HG03025 (cell line): Measurements from ENCODE around the gene FBXL12.
"Not testable (repeated sequence)": the region's sequence is repeated elsewhere in the genome, so short reads cannot be mapped to it uniquely, and the experiment has no call there.

ENCODE experiments used
- ATAC-seq: cut with Tn5 transposase; IDR thresholded peaks from one replicate; pipeline ENCODE4 v1.9.1; 2021; ENCODE audit warnings: mild to moderate bottlenecking, moderate library complexity; ENCODE audit not compliant: unreplicated experiment, low FRiP score

The FBXL12 gene

GRCh38 chr19:9818734-9819595 lies at the start of gene FBXL12:
TSS of gene FBXL12 (minus strand) at chr19:9819079. CDS start at chr19:9818813, 266 bp downstream.
- ATAC-seq = peak; percentile 85

- no peak for ATAC-seq
Observed at GRCh38 chr19:9865732-9866501, 47.0 kb upstream of the FBXL12 start.

DNA sequence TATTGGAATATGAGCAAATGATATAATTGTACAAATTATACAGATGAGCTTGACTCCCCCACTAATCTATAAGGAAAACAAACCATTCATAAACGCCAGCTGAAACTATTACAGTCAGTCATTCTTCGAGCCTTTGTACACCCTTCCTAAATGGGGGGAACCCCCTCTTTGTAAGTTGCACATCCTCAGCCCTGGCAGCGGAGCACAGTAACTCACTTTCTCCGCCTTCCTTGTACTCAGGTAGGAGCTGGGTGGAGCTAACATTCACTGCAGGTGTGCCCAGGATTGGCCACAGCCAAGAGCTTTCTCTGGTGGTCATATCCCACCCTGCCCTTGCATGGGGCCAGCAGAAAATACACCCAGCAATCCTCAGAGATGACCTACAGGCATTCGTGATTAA lies 44.9 kb upstream of the FBXL12 start:
- no peak for ATAC-seq

GRCh38 chr19:9862938-9863337 lies 44.1 kb upstream of the FBXL12 start:
- no peak for ATAC-seq

- ATAC-seq = no peak
Observed at GRCh38 chr19:9861503-9861902, 42.6 kb upstream of the FBXL12 start.

DNA sequence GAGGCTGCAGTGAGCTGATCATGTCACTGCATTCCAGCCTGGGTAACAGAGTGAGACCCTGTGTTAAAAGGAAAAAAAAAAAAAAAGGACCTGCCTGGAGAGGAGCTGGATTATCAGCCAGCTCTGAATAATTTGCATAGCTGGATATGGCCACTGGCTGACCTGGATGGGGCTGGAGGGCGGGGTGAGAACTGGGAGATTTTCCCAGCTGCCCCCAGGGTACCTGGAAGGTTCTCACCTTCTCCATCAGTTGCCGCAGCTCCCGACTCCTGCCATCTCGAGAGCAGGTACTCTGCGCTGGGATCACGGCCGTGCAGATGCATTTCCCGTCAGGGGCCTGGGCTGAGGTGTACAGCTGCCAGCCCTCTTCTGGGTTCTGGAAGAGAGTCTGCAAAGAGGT lies 41.5 kb upstream of the FBXL12 start:
- ATAC-seq = no peak

DNA sequence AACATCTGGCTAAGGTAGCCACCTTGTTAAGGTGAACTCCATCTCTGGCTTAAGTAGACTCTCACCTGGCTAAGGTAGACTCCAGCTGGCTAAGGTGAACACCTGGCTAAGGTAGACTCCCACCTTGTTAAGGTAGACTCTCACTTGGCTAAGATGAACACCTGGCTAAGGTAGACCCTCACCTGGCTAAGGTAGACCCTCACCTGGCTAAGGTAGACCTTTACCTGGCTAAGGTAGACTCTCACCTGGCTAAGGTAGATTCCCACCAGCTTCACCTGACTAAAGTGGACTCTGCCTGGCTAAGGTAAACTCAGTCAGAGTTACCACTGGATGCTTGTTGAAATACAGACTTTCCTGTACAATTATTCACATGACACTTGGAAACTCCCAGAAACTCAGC lies 39.9 kb upstream of the FBXL12 start:
- no peak for ATAC-seq

- ATAC-seq = no peak
Observed at GRCh38 chr19:9857920-9858746, 39.3 kb upstream of the FBXL12 start.

- ATAC-seq = no peak
Observed at GRCh38 chr19:9857076-9857721, 38.3 kb upstream of the FBXL12 start.

- no peak for ATAC-seq
Observed at GRCh38 chr19:9856609-9857008, 37.7 kb upstream of the FBXL12 start.

DNA sequence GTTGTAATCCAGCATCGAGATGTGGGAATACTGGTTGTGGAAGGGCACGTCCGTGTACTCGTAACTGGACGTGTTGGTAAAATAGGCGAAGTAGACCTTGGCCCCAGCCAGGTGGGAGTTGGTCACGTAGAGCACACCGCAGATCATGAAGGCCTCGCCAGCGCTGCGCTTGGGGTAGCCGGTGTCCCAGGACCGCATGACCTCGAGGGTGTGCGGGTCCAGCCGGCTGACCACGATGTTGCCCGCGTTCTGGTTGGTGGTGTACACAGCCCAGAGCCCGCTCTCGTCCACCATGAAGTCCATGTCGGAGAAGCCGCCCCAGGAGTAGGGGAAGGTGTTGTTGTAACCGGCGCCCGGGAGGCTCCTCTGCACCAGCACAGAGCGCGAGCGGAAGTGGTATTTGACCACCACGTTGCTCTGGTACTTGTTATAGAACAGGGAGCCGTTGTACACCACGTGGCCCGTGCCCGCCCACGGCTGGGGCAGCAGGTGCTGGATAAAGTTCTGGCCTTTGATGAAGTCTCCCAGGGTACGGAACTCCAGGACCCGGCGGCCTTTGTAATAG lies 35.5 kb upstream of the FBXL12 start:
- no peak for ATAC-seq

GRCh38 chr19:9850235-9850959 lies 31.5 kb upstream of the FBXL12 start:
- ATAC-seq = no peak

GRCh38 chr19:9849791-9850190 lies 30.9 kb upstream of the FBXL12 start:
- ATAC-seq = no peak

DNA sequence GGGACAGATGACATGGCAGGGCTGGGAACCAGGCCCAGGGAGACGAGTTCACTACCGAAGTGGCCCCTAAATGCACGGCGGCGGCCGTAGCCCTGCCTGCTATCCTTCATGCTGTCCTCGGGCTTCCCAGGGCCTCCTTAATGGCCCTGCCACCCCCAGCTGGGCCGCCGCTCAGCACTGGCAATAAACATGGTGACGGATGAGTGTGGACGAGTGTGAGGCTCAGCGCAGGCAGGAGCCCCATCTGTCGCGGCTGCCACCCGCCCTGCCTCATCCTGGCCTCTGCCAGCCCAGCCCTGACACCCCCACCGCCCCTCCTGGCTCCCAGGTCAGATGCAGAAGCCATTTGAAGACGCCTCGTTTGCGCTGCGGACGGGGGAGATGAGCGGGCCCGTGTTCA lies 29.9 kb upstream of the FBXL12 start:
- no peak for ATAC-seq

DNA sequence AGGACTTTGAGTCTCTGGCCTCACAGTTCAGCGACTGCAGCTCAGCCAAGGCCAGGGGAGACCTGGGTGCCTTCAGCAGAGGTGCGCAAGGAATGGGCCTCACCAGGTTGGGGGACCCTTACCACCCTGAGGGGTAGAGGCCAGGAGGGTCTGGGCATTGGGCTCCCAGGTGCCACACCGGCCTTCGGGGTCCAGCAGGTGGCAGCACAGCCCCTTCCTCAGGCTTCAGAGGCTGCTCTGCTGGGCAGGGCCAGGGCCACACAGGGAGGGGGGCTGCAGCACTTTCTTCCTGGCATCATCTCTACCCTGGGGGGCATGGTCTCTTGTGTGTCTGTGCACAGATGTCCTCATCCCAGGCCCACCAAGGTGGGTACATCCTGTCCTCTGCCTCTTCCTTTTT lies 29.2 kb upstream of the FBXL12 start:
- no peak for ATAC-seq

GRCh38 chr19:9847087-9847671 lies 28.3 kb upstream of the FBXL12 start:
- no peak for ATAC-seq

DNA sequence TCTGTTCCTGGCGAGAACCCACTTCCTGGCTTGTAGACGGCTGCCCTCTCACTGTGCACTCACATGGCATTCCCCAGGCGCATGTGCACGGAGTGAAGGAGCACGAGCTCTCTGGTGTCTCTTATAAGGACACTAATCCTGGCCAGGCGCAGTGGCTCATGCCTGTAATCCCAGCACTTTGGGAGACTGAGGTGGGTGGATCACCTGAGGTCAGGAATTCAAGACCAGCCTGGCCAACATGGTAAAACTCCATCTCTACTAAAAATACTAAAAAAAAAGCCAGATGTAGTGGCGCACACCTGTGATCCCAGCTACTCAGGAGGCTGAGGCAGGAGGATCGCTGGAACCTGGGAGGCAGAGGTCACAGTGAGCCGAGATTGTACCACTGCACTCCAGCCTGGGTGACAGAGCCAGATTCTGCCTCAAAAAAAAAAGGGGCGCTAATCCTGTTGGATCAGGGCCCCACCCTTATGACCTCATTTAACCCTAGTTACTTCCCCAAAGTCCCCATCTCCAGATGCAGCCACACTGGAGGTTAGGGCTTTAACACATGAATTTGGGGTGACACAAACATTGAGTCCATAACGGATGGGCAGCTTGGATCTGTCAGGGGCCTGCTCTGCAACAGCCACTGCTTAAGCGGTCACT lies 24.9 kb upstream of the FBXL12 start:
- not testable (repeated sequence) for ATAC-seq

- no peak for ATAC-seq
Observed at GRCh38 chr19:9842834-9843625, 24.2 kb upstream of the FBXL12 start.
